Loucy (cell line): Measurements from ENCODE around the gene KCNMA1.

Experiments
- CTCF ChIP-seq: fragments of 200-600 bp; sonication (generic); conservative IDR thresholded peaks from 2 replicates; pipeline ENCODE4 v1.5.1; 2014; ENCODE audit warnings: mild to moderate bottlenecking, antibody characterized with exemption, low read length
- EZH2phosphoT487 ChIP-seq: fragments of 200-600 bp; IDR thresholded peaks from 2 replicates; pipeline ENCODE4 v1.6.1; 2018; ENCODE audit warnings: antibody characterized with exemption, mild to moderate bottlenecking, moderate library complexity, borderline replicate concordance

GRCh38 chr10:77073663-77073960 is 564.0 kb downstream of the KCNMA1 start:
- no peak for TF ChIP-seq CTCF
- TF ChIP-seq EZH2phosphoT487 = no peak
